Thymus (tissue), 11 donors: ENCODE results near the gene LTC4S. TPM values are rescaled to one million over a fixed set of nuclear protein-coding genes. Genes with fewer than 3 reads are reported as not detected.

ENCODE experiments used
- DNase-seq, 9 donors: peaks; one replicate each; pipeline ENCODE4 v3.0.0-alpha.2; 2013; ENCODE audit warnings: low spot score in 9 of 9, low read depth in 6 of 9, missing footprints in 1 of 9
- H3K27ac ChIP-seq, 2 donors: one replicate each; pipeline ENCODE4 v1.5.1; 2013; ENCODE audit warnings: control low read depth in 1 of 2, low read depth in 1 of 2, low read length in 1 of 2, mild to moderate bottlenecking in 1 of 2, moderate library complexity in 1 of 2
- H3K27me3 ChIP-seq, 2 donors: one replicate each; pipeline ENCODE4 v1.5.1; 2013; ENCODE audit warnings: low read length in 1 of 2; ENCODE audit not compliant: control insufficient read depth in 2 of 2, insufficient read depth in 1 of 2
- H3K36me3 ChIP-seq, 2 donors: one replicate each; pipeline ENCODE4 v1.5.1; 2013; ENCODE audit warnings: low read length in 1 of 2, mild to moderate bottlenecking in 1 of 2, moderate library complexity in 1 of 2; ENCODE audit not compliant: control insufficient read depth in 2 of 2, insufficient read depth in 2 of 2
- H3K4me1 ChIP-seq, 2 donors: one replicate each; pipeline ENCODE4 v1.5.1; 2013; ENCODE audit warnings: low read length in 2 of 2; ENCODE audit not compliant: control insufficient read depth in 2 of 2, insufficient read depth in 2 of 2
- H3K4me3 ChIP-seq, 2 donors: one replicate each; pipeline ENCODE4 v1.5.1; 2013; ENCODE audit warnings: low read length in 2 of 2, control low read depth in 1 of 2, mild to moderate bottlenecking in 1 of 2
- H3K9me3 ChIP-seq, 2 donors: one replicate each; pipeline ENCODE4 v1.5.1; 2013; ENCODE audit warnings: low read length in 1 of 2, mild to moderate bottlenecking in 1 of 2; ENCODE audit not compliant: control insufficient read depth in 2 of 2, insufficient read depth in 1 of 2
- WGBS: extraction: QIAGEN DNeasy Blood & Tissue Kit; methylation state at CpG from one replicate; pipeline ENCODE4 v1.1.7; 2013; 5-methylcytosine and 5-hydroxymethylcytosine counted together
- polyA plus RNA-seq: library from polyadenylated mRNA; stranded (reverse); fragments of 200-250 nt; gene quantifications from one replicate; pipeline ENCODE4 v1.2.3, GENCODE V29; 2013
- total RNA-seq: library from RNA; stranded (reverse); fragments of 120-200 nt; gene quantifications from one replicate; pipeline ENCODE4 v1.2.4, GENCODE V29; 2013
- donor health status: healthy.

The LTC4S gene
- total and polyA plus RNA-seq, 2 donors = 2.7 to 2.8 TPM

GRCh38 chr5:179759581-179760551 lies 33.9 kb upstream of the LTC4S start:
- Histone ChIP-seq H3K36me3 (peaks cover 4 to 10% of the 10 kb centered on the region in 2 donors), H3K9me3 (no peaks in the 10 kb centered on the region), H3K4me1 (peaks cover 12 to 38% of the 10 kb centered on the region in 2 donors), H3K27ac (peak overlapping the region in 1 of 2 donors; percentile 69), H3K4me3 (no peak overlapping the region), H3K27me3 (no peaks in the 10 kb centered on the region)
- 74% methylated on average over 9 of the region's 9 CpGs for WGBS
- peak in 7 of 9 donors; percentile 26 to 75 (median 53) for DNase-seq

- peak overlapping the region; percentile 33 to 64 for H3K27ac ChIP-seq
These were observed 31.6 kb upstream of the LTC4S start for GRCh38 chr5:179762079-179762780.

GRCh38 chr5:179762781-179763176 lies 31.0 kb upstream of the LTC4S start:
- WGBS = 86% methylated on average over 3 of the region's 3 CpGs
- Histone ChIP-seq H3K27me3 (no peaks in the 10 kb centered on the region), H3K27ac (peak overlapping the region in 1 of 2 donors; percentile 49), H3K36me3 (peaks cover 30 to 38% of the 10 kb centered on the region in 2 donors), H3K4me3 (no peak overlapping the region), H3K9me3 (no peaks in the 10 kb centered on the region), H3K4me1 (peaks cover 12 to 38% of the 10 kb centered on the region in 2 donors)
- DNase-seq = no peak

More at GRCh38 chr5:179762079-179762780, 31.6 kb upstream of the LTC4S start:
- WGBS = 52% methylated on average over 10 of the region's 10 CpGs
- peaks cover 12 to 38% of the 10 kb centered on the region in 2 donors for H3K4me1 ChIP-seq
- no peaks in the 10 kb centered on the region for H3K27me3 ChIP-seq
- peak in 6 of 9 donors; percentile 35 to 76 (median 46) for DNase-seq
- peaks cover 25 to 34% of the 10 kb centered on the region in 2 donors for H3K36me3 ChIP-seq
- no peak overlapping the region for H3K4me3 ChIP-seq
- H3K9me3 ChIP-seq = no peaks in the 10 kb centered on the region

- peaks cover 12 to 38% of the 10 kb centered on the region in 2 donors for H3K4me1 ChIP-seq
- H3K27me3 ChIP-seq = no peaks in the 10 kb centered on the region
- peak in 6 of 9 donors; percentile 33 to 71 (median 48) for DNase-seq
- H3K36me3 ChIP-seq = peaks cover 36 to 38% of the 10 kb centered on the region in 2 donors
- no peak overlapping the region for H3K27ac ChIP-seq
- no peak overlapping the region for H3K4me3 ChIP-seq
- H3K9me3 ChIP-seq = no peaks in the 10 kb centered on the region
- WGBS = 52% methylated on average over 10 of the region's 10 CpGs
These were observed 30.4 kb upstream of the LTC4S start for GRCh38 chr5:179763215-179763945.

- H3K27ac ChIP-seq = no peak overlapping the region
- 84% methylated on average over 8 of the region's 8 CpGs for WGBS
- no peak overlapping the region for H3K4me3 ChIP-seq
- H3K9me3 ChIP-seq = no peaks in the 10 kb centered on the region
- no peak for DNase-seq
- H3K36me3 ChIP-seq = peaks cover 40 to 43% of the 10 kb centered on the region in 2 donors
- no peaks in the 10 kb centered on the region for H3K27me3 ChIP-seq
- peaks cover 12 to 38% of the 10 kb centered on the region in 2 donors for H3K4me1 ChIP-seq
These were observed 29.7 kb upstream of the LTC4S start for GRCh38 chr5:179764056-179764455.

- H3K36me3 ChIP-seq = peaks cover 51 to 53% of the 10 kb centered on the region in 2 donors
- WGBS = 95% methylated on average over 13 of the region's 13 CpGs
- H3K4me3 ChIP-seq = no peak overlapping the region
- H3K9me3 ChIP-seq = no peaks in the 10 kb centered on the region
- peaks cover 5 to 27% of the 10 kb centered on the region in 2 donors for H3K4me1 ChIP-seq
- H3K27ac ChIP-seq = no peak overlapping the region
- DNase-seq = no peak
- H3K27me3 ChIP-seq = no peaks in the 10 kb centered on the region
These were observed 28.4 kb upstream of the LTC4S start for GRCh38 chr5:179765400-179765799.

GRCh38 chr5:179766021-179766725 lies 27.6 kb upstream of the LTC4S start:
- Histone ChIP-seq H3K4me1 (peaks cover 5 to 21% of the 10 kb centered on the region in 2 donors), H3K9me3 (no peaks in the 10 kb centered on the region), H3K36me3 (peaks cover 58 to 60% of the 10 kb centered on the region in 2 donors), H3K27me3 (no peaks in the 10 kb centered on the region), H3K27ac (no peak overlapping the region), H3K4me3 (no peak overlapping the region)
- no peak for DNase-seq
- WGBS = 89% methylated on average over 20 of the region's 20 CpGs

- Histone ChIP-seq H3K4me1 (peaks cover 2 to 15% of the 10 kb centered on the region in 2 donors), H3K9me3 (no peaks in the 10 kb centered on the region), H3K36me3 (peaks cover 65 to 68% of the 10 kb centered on the region in 2 donors), H3K27me3 (no peaks in the 10 kb centered on the region), H3K27ac (no peak overlapping the region), H3K4me3 (no peak overlapping the region)
- DNase-seq = no peak
- WGBS = 86% methylated on average over 12 of the region's 12 CpGs
These were observed 26.9 kb upstream of the LTC4S start for GRCh38 chr5:179766726-179767455.
